ENCODE data around the gene C10orf67. TPM values are rescaled to one million over a fixed set of nuclear protein-coding genes. Genes with fewer than 3 reads are reported as not detected.

Gene C10orf67
- total RNA-seq, 1 experiment from 2014 or later, result not detected

GRCh38 chr10:23362069-23362830 is 17.7 kb upstream of the C10orf67 start:
- CTCF ChIA-PET, result no interaction called here
- no peaks in the 10 kb centered on the region for H3K4me1 ChIP-seq (ENCODE audit: control insufficient read depth in 1 of 2, insufficient read depth in 2 of 2, low read length in 2 of 2)
- RAD21 ChIA-PET (ENCODE audit: low non-redundant PET in 1 of 2, low total read pairs in 2 of 2, uncharacterized antibody in 2 of 2, unreplicated experiment in 2 of 2), result no interaction called here
- intact Hi-C loops (cut with micrococcal nuclease), result loop anchor here (2.0 kb wide), 1 partner anchor 73 kb away; no protein-coding TSS in a partner anchor
- H3K36me3 ChIP-seq (ENCODE audit: control insufficient read depth in 1 of 2, insufficient read depth in 2 of 2, low read length in 2 of 2), result no peaks in the 10 kb centered on the region
- no peaks in the 10 kb centered on the region for H3K9me2 ChIP-seq (ENCODE audit: insufficient read depth)
- no peak overlapping the region for H2AFZ ChIP-seq (ENCODE audit: low read depth, low read length, poor library complexity, severe bottlenecking)
- no TSS peak for BruUV-seq (replicated peaks)
- H4K20me1 ChIP-seq (ENCODE audit: insufficient read depth), result no peaks in the 10 kb centered on the region
- H3K27me3 ChIP-seq (ENCODE audit: insufficient read depth, low read length), result no peaks in the 10 kb centered on the region
- no peak overlapping the region for H3K4me3 ChIP-seq (replicated peaks in 1 of 2; ENCODE audit: low read depth in 1 of 2, low read length in 2 of 2)
- ATAC-seq (no peak), DNase-seq (ENCODE audit: low read depth, low spot score) (no peak)
- no peak overlapping the region for H3K4me2 ChIP-seq (ENCODE audit: low read length)
- H3K27ac ChIP-seq (ENCODE audit: low read depth, low read length), result no peak overlapping the region
- POLR2A ChIA-PET, result no interaction called here
- no peak for TF ChIP-seq RAD21 (IDR thresholded peaks at IDR 0.05; ENCODE audit: low read depth)
- no peak for TF ChIP-seq POLR2A (IDR thresholded peaks at IDR 0.05; ENCODE audit: borderline replicate concordance, extremely low read depth, insufficient read depth, insufficient read length)
- no peak for TF ChIP-seq YY1 (IDR thresholded peaks at IDR 0.05; ENCODE audit: extremely low read depth, insufficient replicate concordance, low read depth, low read length)
- no peak for TF ChIP-seq EZH2phosphoT487 (IDR thresholded peaks at IDR 0.05; ENCODE audit: borderline replicate concordance)
- no peak for TF ChIP-seq EZH2 (IDR thresholded peaks at IDR 0.05)
- TF ChIP-seq ZFX (IDR thresholded peaks at IDR 0.05), result no peak
- TF ChIP-seq CEBPB (IDR thresholded peaks at IDR 0.05; ENCODE audit: low read depth), result no peak
- TF ChIP-seq FOSL1 (IDR thresholded peaks at IDR 0.05; ENCODE audit: low read depth), result no peak
- no peaks in the 10 kb centered on the region for H3K9me3 ChIP-seq (ENCODE audit: control insufficient read depth in 1 of 2, insufficient read depth in 1 of 2, low read depth in 1 of 2, low read length in 2 of 2)
- no peaks in the 10 kb centered on the region for H3K79me2 ChIP-seq (ENCODE audit: insufficient read depth, low read length)
- H3K9ac ChIP-seq (ENCODE audit: low read length), result no peak overlapping the region

GRCh38 chr10:23361665-23362064 is 17.1 kb upstream of the C10orf67 start:
- Histone ChIP-seq H3K9ac (ENCODE audit: low read length) (no peak overlapping the region), H4K20me1 (ENCODE audit: insufficient read depth) (no peaks in the 10 kb centered on the region), H3K4me3 (replicated peaks in 1 of 2; ENCODE audit: low read depth in 1 of 2, low read length in 2 of 2) (no peak overlapping the region), H3K4me1 (ENCODE audit: control insufficient read depth in 1 of 2, insufficient read depth in 2 of 2, low read length in 2 of 2) (no peaks in the 10 kb centered on the region), H2AFZ (ENCODE audit: low read depth, low read length, poor library complexity, severe bottlenecking) (no peak overlapping the region), H3K9me3 (ENCODE audit: control insufficient read depth in 1 of 2, insufficient read depth in 1 of 2, low read depth in 1 of 2, low read length in 2 of 2) (no peaks in the 10 kb centered on the region), H3K27me3 (ENCODE audit: insufficient read depth, low read length) (no peaks in the 10 kb centered on the region), H3K9me2 (ENCODE audit: insufficient read depth) (no peaks in the 10 kb centered on the region), H3K36me3 (ENCODE audit: control insufficient read depth in 1 of 2, insufficient read depth in 2 of 2, low read length in 2 of 2) (no peaks in the 10 kb centered on the region), H3K4me2 (ENCODE audit: low read length) (no peak overlapping the region), H3K27ac (ENCODE audit: low read depth, low read length) (no peak overlapping the region), H3K79me2 (ENCODE audit: insufficient read depth, low read length) (no peaks in the 10 kb centered on the region)
- TF ChIP-seq SP1 (IDR thresholded peaks at IDR 0.05; ENCODE audit: low read depth) (no peak), FOSL1 (IDR thresholded peaks at IDR 0.05; ENCODE audit: low read depth) (no peak), CBX3 (IDR thresholded peaks at IDR 0.05; ENCODE audit: low read depth) (no peak), EZH2 (IDR thresholded peaks at IDR 0.05) (no peak), EGR1 (IDR thresholded peaks at IDR 0.05; ENCODE audit: low read depth) (no peak), ZFX (IDR thresholded peaks at IDR 0.05) (no peak), ATF3 (IDR thresholded peaks at IDR 0.05) (no peak), JUND (IDR thresholded peaks at IDR 0.05) (no peak), ZBTB33 (IDR thresholded peaks at IDR 0.05; ENCODE audit: extremely low read depth, insufficient replicate concordance, low read length) (no peak), ELF1 (IDR thresholded peaks at IDR 0.05; ENCODE audit: borderline replicate concordance, low read depth) (no peak), CEBPB (IDR thresholded peaks at IDR 0.05; ENCODE audit: low read depth) (no peak), EZH2phosphoT487 (IDR thresholded peaks at IDR 0.05; ENCODE audit: borderline replicate concordance) (no peak), MAX (IDR thresholded peaks at IDR 0.05) (no peak), YY1 (IDR thresholded peaks at IDR 0.05; ENCODE audit: extremely low read depth, insufficient replicate concordance, low read depth, low read length) (no peak), POLR2A (IDR thresholded peaks at IDR 0.05; ENCODE audit: borderline replicate concordance, extremely low read depth, insufficient read depth, insufficient read length) (no peak), ZNF274 (IDR thresholded peaks at IDR 0.05; ENCODE audit: low read depth, low read length) (no peak), SRF (IDR thresholded peaks at IDR 0.05; ENCODE audit: low read depth) (no peak), RAD21 (IDR thresholded peaks at IDR 0.05; ENCODE audit: low read depth) (no peak), TCF7L2 (IDR thresholded peaks at IDR 0.05; ENCODE audit: borderline replicate concordance, extremely low read depth, insufficient read depth, insufficient read length) (no peak)
- ChIA-PET RAD21 (ENCODE audit: low non-redundant PET in 1 of 2, low total read pairs in 2 of 2, uncharacterized antibody in 2 of 2, unreplicated experiment in 2 of 2) (no interaction called here), CTCF (no interaction called here), POLR2A (no interaction called here)
- intact Hi-C loops (cut with micrococcal nuclease), result loop anchor here (2.0 kb wide), 1 partner anchor 73 kb away; no protein-coding TSS in a partner anchor
- no TSS peak for BruUV-seq (replicated peaks)
- no peak for DNase-seq (ENCODE audit: low read depth, low spot score)
- ATAC-seq, result no peak

Measured in HCT116 (cell line).